Activated effector memory CD4-positive, alpha-beta T cell treated with anti-CD3 and anti-CD28 coated beads, Interleukin-2, amount 50 U/mL, for 16 hours (primary cell): ENCODE data around the gene SLC39A9.

Source experiments
- DNase-seq: peaks from one replicate; pipeline ENCODE4 v3.0.0-alpha.2; 2020

The SLC39A9 gene

DNA sequence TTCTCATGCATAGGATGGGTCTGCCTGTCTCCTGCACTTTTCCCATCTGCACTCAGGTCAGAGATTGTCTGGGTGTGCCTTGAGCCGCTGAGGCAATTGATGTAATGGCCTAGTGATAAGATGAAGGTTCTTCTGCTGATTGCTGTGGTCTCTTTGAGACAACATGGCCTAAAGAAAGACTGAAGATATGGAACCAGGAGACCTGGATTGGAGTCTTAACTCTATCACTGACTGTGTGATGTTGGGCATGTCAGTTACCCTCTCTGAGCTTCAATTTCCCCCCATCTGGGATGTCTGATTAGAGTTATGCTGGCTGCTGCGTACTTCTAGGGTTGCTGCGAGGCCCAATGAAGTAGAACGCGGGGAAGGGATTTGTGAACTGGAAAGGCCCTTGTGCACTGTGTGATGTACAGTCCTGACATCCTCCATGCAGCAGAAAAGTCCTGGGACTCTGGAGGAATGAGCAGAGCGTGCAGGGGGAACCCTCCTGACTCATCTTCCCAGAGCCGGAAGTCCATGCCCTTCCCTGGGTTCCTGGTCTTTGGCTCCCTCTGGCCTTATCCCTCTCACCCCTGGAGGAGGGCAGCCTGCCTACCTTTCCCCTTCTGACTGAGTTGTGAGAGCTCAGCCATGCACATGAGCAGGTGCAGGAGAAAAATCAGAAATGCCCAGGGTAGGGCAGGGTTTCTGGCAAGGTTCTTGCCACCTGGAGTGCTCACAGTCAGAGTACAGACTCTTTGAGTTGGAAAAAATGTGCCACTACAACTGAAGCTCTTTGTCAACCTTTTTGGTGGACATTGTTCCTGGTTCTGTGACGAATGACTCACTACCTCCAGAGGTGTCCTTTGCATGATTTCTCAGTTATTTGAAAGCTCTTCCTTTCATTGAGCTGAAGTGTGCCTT, 107.1 kb downstream of the SLC39A9 start:
- DNase-seq = no peak

- no peak for DNase-seq
These were observed 107.7 kb downstream of the SLC39A9 start for GRCh38 chr14:69506241-69506595.
